ENCODE measurements around the gene STUB1.

The STUB1 gene

GRCh38 chr16:677316-678190 is 2.7 kb upstream of the STUB1 start:
- Histone ChIP-seq H3K36me3 (ENCODE audit: insufficient read depth, low read depth, low read length) (peaks cover 27% of the 10 kb centered on the region), H3K4me1 (ENCODE audit: insufficient read depth, low read length) (peaks cover 3% of the 10 kb centered on the region; the same call in 1 of the 2 replicates), H3K27me3 (ENCODE audit: insufficient read depth, low read length) (peaks cover 15% of the 10 kb centered on the region; the same call in 1 of the 2 replicates), H3K27ac (ENCODE audit: low read length) (no peak overlapping the region), H3K9ac (ENCODE audit: low read depth, low read length) (no peak overlapping the region), H3K4me3 (ENCODE audit: low read length) (no peak overlapping the region), H3K9me3 (ENCODE audit: insufficient read depth, low read depth, low read length) (no peaks in the 10 kb centered on the region)

GRCh38 chr16:678209-678857 is 1.9 kb upstream of the STUB1 start:
- Histone ChIP-seq H3K9me3 (ENCODE audit: insufficient read depth, low read depth, low read length) (no peaks in the 10 kb centered on the region), H3K9ac (ENCODE audit: low read depth, low read length) (no peak overlapping the region), H3K27ac (ENCODE audit: low read length) (no peak overlapping the region)

GRCh38 chr16:678858-679813 is 1.1 kb upstream of the STUB1 start:
- Histone ChIP-seq H3K9ac (ENCODE audit: low read depth, low read length) (no peak overlapping the region), H3K27ac (ENCODE audit: low read length) (no peak overlapping the region), H3K9me3 (ENCODE audit: insufficient read depth, low read depth, low read length) (no peaks in the 10 kb centered on the region), H3K4me3 (ENCODE audit: low read length) (peak overlapping the region; percentile 73), H3K36me3 (ENCODE audit: insufficient read depth, low read depth, low read length) (peaks cover 19% of the 10 kb centered on the region), H3K27me3 (ENCODE audit: insufficient read depth, low read length) (peaks cover 15% of the 10 kb centered on the region; the same call in 1 of the 2 replicates), H3K4me1 (ENCODE audit: insufficient read depth, low read length) (peaks cover 3% of the 10 kb centered on the region; the same call in 1 of the 2 replicates)

More at GRCh38 chr16:678209-678857, 1.9 kb upstream of the STUB1 start:
- H3K36me3 ChIP-seq (ENCODE audit: insufficient read depth, low read depth, low read length): peaks cover 26% of the 10 kb centered on the region
- H3K4me3 ChIP-seq (ENCODE audit: low read length): no peak overlapping the region
- H3K4me1 ChIP-seq (ENCODE audit: insufficient read depth, low read length): peaks cover 3% of the 10 kb centered on the region; the same call in 1 of the 2 replicates
- peaks cover 15% of the 10 kb centered on the region; the same call in 1 of the 2 replicates for H3K27me3 ChIP-seq (ENCODE audit: insufficient read depth, low read length)

- Histone ChIP-seq H3K27ac (ENCODE audit: low read length) (no peak overlapping the region), H3K4me3 (ENCODE audit: low read length) (peak overlapping the region; percentile 90), H3K4me1 (ENCODE audit: insufficient read depth, low read length) (no peaks in the 10 kb centered on the region), H3K36me3 (ENCODE audit: insufficient read depth, low read depth, low read length) (peaks cover 19% of the 10 kb centered on the region), H3K27me3 (ENCODE audit: insufficient read depth, low read length) (peaks cover 8% of the 10 kb centered on the region; the same call in 1 of the 2 replicates), H3K9me3 (ENCODE audit: insufficient read depth, low read depth, low read length) (no peaks in the 10 kb centered on the region), H3K9ac (ENCODE audit: low read depth, low read length) (peak overlapping the region; percentile 80; the same call in 1 of the 2 replicates)
Measured at GRCh38 chr16:680625-680945, 375 bp downstream of the STUB1 start.

- H3K27ac ChIP-seq (ENCODE audit: low read length): no peak overlapping the region
- peak overlapping the region; percentile 90 for H3K4me3 ChIP-seq (ENCODE audit: low read length)
- H3K9ac ChIP-seq (ENCODE audit: low read depth, low read length): peak overlapping the region; percentile 80; the same call in 1 of the 2 replicates
- no peaks in the 10 kb centered on the region for H3K9me3 ChIP-seq (ENCODE audit: insufficient read depth, low read depth, low read length)
- H3K27me3 ChIP-seq (ENCODE audit: insufficient read depth, low read length): peaks cover 3% of the 10 kb centered on the region; the same call in 1 of the 2 replicates
- peaks cover 19% of the 10 kb centered on the region for H3K36me3 ChIP-seq (ENCODE audit: insufficient read depth, low read depth, low read length)
- H3K4me1 ChIP-seq (ENCODE audit: insufficient read depth, low read length): no peaks in the 10 kb centered on the region
Measured at GRCh38 chr16:680967-681745, 946 bp downstream of the STUB1 start.

GRCh38 chr16:681746-682427 is 1.7 kb downstream of the STUB1 start:
- Histone ChIP-seq H3K4me1 (ENCODE audit: insufficient read depth, low read length) (no peaks in the 10 kb centered on the region), H3K27me3 (ENCODE audit: insufficient read depth, low read length) (no peaks in the 10 kb centered on the region), H3K9me3 (ENCODE audit: insufficient read depth, low read depth, low read length) (no peaks in the 10 kb centered on the region), H3K27ac (ENCODE audit: low read length) (no peak overlapping the region), H3K9ac (ENCODE audit: low read depth, low read length) (no peak overlapping the region; the same call in 1 of the 2 replicates), H3K36me3 (ENCODE audit: insufficient read depth, low read depth, low read length) (peaks cover 19% of the 10 kb centered on the region), H3K4me3 (ENCODE audit: low read length) (peak overlapping the region; percentile 90; the same call in 1 of the 2 replicates)

- H3K4me3 ChIP-seq (ENCODE audit: low read length): peak overlapping the region; percentile 74
- H3K27me3 ChIP-seq (ENCODE audit: insufficient read depth, low read length): no peaks in the 10 kb centered on the region
- no peak overlapping the region for H3K27ac ChIP-seq (ENCODE audit: low read length)
- peaks cover 19% of the 10 kb centered on the region for H3K36me3 ChIP-seq (ENCODE audit: insufficient read depth, low read depth, low read length)
- no peaks in the 10 kb centered on the region for H3K9me3 ChIP-seq (ENCODE audit: insufficient read depth, low read depth, low read length)
- no peaks in the 10 kb centered on the region for H3K4me1 ChIP-seq (ENCODE audit: insufficient read depth, low read length)
- no peak overlapping the region for H3K9ac ChIP-seq (ENCODE audit: low read depth, low read length)
Measured at GRCh38 chr16:682493-683395, 2.5 kb downstream of the STUB1 start.

GRCh38 chr16:683396-684070 is 3.3 kb downstream of the STUB1 start:
- H3K4me3 ChIP-seq (ENCODE audit: low read length): peak overlapping the region; percentile 74
- H3K9ac ChIP-seq (ENCODE audit: low read depth, low read length): peak overlapping the region; percentile 79
- no peaks in the 10 kb centered on the region for H3K27me3 ChIP-seq (ENCODE audit: insufficient read depth, low read length)
- no peaks in the 10 kb centered on the region for H3K9me3 ChIP-seq (ENCODE audit: insufficient read depth, low read depth, low read length)
- H3K36me3 ChIP-seq (ENCODE audit: insufficient read depth, low read depth, low read length): peaks cover 19% of the 10 kb centered on the region
- no peak overlapping the region for H3K27ac ChIP-seq (ENCODE audit: low read length)
- no peaks in the 10 kb centered on the region for H3K4me1 ChIP-seq (ENCODE audit: insufficient read depth, low read length)

GRCh38 chr16:684071-684794 is 4.0 kb downstream of the STUB1 start, which contains the start of gene JMJD8:
Gene JMJD8, minus strand, starts transcription at chr16:684334. Its CDS starts 15 bp downstream, at chr16:684319.
- Histone ChIP-seq H3K9me3 (ENCODE audit: insufficient read depth, low read depth, low read length) (no peaks in the 10 kb centered on the region), H3K27ac (ENCODE audit: low read length) (no peak within 1 kb of the TSS), H3K4me3 (ENCODE audit: low read length) (peak within 1 kb of the TSS; percentile 74), H3K9ac (ENCODE audit: low read depth, low read length) (peak within 1 kb of the TSS; percentile 79), H3K27me3 (ENCODE audit: insufficient read depth, low read length) (no peaks in the 10 kb centered on the region), H3K36me3 (ENCODE audit: insufficient read depth, low read depth, low read length) (peaks cover 19% of the 10 kb centered on the region), H3K4me1 (ENCODE audit: insufficient read depth, low read length) (no peaks in the 10 kb centered on the region)

All from iPS-20b (cell line).